Activated T-cell treated with anti-CD3 and anti-CD28 coated beads, Interleukin-2, amount 50 U/mL, for 1 hour (primary cell): ENCODE measurements around the gene KRT14.
"Not testable (repeated sequence)": the region's sequence is repeated elsewhere in the genome, so short reads cannot be mapped to it uniquely, and the experiment has no call there.

Source experiments
- DNase-seq: peaks from one replicate; pipeline ENCODE4 v3.0.0-alpha.2; 2020

Gene KRT14

DNA sequence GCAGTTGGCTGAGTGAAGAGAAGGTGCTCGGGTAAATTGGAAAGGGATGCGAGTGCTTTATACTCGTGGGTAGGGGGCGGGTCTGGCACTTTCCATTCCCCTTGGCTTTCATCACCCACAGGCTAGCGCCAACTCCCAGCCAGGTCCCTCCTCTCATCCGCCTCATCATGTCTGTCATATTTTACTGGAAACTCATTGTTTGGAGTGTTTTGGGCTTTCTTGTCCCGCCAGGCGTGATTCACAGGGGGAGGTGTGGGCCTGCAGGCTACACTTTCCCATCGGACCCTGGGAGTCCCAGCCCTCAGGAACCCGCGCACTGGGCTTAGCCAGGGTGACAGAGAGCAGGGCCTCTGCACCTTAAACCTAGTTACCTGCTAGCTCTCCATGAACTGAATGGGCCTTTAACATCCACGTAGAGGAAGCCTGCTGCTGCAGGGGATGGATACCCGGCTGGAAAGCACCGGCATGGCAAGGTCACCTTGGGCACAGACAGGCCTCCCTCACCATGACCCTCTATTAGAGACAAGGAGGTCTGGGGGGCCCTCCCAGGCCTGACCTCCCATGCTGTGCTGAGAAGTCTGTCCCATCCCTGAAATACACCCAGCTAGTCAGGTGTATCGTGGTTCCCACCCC, at the start of gene KRT14:
TSS of gene KRT14 (minus strand) at position 33 of the 633 bp plus-strand sequence. CDS start 61 bp downstream, outside the sequence.
- DNase-seq = no peak

DNA sequence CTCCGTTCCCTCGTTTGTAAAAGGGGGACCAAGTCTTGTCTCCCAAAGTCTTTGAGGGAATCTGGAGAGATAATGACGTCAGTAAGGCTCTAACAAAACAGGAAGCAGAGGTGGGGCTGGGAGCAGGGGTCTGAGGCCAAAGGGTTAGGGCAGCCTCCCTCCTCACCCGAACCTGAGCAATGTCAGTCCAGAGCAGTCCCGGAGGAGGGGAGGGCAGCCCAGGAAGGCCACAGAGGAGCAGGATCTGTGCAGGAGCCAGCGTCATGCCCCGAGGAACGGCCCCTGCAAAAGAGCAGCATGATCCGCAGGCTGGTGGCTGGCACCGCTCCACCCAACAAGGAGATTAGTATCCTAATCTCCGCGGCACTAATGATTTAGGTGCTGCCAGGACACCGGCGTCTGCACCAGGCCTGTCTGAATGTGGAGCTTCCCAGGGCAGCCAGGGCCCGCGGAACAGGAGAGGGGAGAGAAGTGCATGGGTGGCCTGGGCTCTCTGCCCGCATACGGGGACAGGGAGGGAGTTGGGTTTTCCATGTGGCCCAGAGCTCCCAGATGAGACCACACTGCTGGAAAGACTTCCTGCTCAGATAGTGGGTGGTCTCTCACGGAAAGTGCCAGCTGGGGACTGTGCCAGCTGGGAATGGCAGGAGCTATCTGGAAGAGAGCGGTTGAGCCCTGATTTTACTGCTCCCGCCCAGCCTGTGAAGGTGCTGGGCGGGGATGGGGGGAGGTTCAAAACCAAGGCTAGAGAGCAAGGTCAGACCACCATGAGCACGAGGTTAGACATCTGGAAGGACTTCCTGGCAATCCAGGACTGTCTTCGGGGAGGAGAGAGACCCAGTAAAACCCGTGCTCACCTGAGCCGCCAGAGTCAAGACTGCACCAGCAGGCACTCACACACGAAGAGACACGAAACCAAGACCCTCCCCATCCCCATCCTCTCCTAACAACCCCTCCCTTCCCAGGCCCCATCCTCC, 48.7 kb upstream of the KRT14 start:
- DNase-seq = no peak

DNA sequence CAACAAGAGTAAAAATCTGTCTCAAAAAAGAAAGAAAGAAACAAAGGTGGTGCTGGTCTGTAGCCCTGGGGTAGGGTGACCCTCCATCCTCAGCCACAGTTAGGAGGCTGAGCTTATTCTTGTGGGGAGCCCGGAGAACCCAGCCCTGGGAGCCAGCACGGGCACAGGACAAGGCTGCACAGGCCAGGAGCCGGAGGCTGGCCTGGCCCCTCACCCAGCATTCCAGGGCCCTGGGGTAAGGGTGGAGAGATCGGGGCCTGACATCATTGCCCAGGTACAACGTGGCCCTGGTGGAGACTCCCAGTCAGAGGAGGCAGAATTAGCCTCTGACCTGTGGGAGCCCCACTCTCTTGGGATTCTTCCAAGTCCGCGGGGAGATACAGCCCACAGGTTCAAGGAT, 47.9 kb upstream of the KRT14 start:
- no peak for DNase-seq

DNA sequence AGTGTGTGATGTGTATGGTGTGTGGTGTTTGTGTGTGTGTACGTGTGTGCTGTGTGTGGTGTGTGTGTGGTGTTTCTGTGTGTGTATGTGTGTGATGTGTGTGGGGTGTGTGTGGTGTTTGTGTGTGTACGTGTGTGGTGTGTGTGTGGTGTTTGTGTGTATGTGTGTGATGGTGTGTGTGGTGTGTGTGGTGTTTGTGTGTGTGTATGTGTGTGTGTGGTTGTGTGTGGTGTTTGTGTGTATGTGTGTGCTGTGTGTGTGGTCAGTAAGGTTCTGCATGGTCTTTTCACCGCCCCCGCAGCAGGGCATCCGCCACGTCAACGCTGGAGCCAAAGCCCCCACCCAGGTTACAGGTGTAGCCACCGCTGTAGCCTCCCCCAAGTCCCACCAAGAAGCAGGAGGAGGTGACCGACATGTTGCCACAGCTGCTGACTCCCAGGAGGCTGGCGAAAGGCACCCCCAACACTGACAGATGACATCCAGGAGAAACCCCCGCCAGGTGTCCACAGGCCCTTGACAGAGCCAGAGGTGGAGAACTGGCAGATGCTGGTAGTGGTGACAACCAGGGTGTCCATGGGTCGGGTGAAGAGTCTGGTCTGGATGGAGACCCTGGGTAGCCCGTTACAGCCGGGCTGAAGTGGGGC, 47.0 kb upstream of the KRT14 start:
- no peak for DNase-seq

DNA sequence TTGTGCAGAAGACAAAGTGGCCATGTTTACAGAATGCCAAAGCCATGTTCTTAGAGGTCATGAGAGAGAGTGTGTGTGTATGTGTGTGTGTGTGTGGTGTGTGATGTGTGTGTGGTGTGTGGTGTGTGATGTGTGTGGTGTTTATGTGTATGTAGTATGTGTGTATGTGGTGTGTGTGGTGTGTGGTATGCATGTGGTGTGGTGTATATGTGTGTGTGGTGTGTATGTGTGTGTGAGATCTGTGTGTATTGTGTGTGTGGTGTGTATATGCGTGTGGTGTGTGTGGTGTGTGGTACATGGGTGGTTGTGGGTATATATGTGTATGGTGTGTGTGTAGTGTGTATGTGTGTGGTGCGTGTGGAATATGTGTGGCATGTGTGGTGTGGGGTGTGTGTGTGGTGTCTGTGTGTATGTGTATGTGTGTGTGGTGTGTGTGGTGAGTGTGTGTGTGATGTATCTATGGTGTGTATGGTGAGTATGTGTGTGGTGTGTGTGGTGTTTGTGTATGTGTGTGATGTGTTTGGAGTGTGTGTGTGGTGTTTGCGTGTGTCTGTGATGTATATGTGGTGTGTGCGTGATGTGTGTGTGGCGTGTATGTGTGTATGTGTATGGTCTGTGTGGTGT, 45.9 kb upstream of the KRT14 start:
- DNase-seq = no peak

DNA sequence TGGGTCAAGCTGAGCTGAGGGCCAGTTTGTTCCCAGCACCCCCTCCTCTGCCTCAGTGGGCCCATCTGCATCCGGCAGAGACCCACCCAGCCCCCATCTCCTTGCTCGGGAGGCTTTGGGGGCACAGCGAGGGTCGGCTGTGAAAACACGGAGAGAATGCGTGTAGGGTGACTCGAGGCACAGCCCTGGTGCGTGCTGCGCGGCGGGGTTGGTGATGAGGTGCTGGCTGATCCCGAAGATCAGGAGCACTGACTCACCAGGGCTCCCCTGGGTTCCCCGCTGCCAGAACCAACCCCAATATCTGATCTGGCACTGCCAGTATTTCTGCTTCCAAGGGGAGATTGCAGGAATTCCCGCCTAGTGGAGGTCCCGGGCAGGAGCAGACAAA, 45.2 kb upstream of the KRT14 start:
- no peak for DNase-seq

DNA sequence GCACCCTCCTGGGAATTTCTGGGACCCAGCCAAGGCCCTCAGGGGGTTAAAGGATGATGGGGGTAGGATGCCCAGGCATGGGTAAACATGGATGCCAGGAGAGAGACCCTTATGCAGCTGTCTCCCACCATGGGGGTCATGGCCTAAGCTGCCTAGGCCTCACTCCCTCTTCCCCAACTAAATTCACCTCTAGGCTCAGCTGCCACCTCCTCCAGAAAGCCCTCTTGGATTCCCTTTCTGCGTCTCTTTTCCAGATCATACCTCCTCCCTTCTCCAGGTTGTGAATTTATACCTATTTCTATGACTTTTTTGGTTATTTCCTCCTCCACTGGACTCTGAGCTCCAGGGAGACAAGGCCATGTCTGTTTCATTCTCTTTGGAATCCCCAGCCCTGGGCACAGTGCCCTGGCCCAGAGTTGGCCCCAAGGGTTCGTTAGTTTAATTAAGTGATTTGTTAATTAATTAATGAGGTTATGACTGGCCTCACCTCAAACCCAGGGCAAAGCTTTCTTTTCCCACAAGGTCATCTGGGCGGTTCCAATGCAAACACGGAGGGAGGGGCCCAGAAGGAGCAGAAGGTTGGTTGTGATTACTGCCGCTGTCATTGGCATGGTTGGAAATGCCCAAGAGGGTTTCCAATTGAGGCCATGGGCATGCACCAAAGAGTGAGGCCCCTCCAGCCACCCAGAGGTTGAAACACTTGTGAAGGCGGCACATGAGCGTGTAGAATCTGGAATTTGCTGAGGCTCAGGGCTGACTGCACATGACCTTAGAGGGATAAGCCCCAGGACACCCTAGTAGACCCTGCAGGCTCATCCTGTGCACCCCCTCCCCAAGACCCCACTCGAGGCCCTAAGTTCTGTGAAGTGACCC, 44.6 kb upstream of the KRT14 start:
- DNase-seq = no peak

DNA sequence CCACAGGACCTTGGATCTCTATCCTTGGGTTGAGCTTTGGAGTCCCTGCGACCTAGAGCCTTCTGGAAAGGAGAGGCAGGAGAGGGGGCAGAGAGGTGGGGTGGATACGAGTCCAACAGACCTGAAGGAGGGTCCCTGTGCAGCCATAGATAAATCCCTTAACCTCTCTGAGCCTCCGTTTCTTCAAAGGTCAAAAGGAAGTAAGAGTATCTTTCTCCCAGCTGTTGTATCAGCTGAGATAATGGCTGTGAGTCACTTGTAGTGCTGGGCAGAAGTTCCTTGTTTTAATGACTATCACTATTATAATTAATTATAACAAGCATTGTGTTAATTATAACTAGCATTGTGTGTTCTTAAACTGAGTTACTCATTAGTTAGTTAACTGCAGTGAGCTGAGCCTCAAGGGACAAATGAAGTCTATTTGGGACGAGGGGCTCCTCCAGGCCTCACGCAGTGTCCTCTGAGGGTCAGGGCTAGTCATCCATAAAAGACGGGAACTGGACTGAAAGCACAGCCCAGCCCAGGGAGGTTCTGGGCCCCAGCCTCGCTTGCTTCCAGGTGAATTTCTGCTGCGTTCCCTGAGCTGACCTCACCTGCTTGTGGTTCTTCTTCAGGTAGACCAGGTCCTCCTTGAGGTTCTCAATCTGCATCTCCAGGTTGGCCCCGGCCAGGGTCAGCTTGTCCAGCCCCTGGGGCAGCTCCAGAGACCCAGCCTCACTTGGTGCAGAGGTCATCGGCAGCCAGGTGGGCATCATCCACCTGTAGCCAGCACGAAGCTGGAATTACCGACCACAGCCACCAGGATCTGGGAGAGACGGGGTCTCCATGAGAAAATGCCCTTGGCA, 43.4 kb upstream of the KRT14 start:
- no peak for DNase-seq

DNA sequence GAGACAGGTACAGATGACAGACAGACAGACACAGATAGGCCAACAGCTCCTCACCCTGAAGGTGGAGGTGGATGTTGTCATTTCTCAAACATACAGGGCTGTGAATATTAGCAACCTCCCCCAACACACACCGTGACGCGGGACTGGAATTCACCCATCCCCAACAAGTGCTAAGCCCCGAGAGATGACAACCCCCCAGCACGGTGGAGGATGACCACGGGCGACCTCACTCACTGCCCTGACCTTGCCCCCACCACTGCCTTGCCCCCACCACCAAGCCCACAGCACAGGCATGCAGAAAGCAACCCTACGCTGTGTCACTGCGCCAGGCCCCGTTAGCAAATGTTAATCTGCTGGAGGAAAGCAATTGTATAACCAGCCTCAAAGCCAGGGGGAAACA, 42.6 kb upstream of the KRT14 start:
- no peak for DNase-seq

DNA sequence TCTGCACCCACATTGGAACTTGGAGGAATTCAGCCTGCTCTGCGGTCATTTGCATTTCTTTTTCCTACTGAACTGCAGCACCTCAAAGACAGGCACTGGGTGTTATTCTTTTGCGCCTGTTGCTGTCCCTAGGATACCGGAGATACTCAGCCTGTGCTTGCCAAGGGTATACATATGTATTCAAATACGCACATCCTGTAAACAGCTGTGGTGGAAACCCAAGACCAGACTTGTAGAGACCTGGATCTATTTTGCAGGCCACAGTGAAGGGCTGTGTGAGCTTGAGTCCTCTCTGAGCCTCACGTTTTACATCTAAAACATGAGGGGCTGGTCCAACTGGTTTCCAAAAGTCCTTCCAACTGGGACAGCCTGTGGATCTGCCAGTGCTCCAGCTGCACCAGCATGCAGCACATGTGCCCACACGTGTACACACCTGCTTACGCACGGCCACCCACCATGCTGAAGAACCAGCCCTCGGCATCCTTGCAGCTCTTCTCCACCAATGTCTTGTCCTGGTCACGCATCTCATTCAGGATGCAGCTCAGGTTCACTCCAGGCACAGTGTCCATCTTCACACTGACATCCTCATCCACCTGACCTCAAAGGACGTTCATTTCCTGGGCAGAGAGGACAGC, 42.0 kb upstream of the KRT14 start:
- DNase-seq = not testable (repeated sequence)

DNA sequence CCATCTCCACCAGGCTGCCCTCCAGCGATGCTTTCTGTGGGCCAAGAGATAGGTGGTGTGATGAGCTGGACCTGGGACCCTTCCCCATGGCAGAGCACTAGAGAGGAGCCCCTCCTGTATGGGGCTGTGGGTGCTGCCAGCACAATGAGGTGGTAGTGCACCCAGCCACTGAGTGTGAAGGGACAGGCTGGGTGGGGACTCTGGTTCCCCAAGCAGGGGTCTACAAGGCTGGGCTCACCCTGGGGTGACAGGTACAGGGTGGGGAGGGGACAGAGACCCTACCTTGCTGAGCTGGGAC, 41.3 kb upstream of the KRT14 start:
- DNase-seq = not testable (repeated sequence)

DNA sequence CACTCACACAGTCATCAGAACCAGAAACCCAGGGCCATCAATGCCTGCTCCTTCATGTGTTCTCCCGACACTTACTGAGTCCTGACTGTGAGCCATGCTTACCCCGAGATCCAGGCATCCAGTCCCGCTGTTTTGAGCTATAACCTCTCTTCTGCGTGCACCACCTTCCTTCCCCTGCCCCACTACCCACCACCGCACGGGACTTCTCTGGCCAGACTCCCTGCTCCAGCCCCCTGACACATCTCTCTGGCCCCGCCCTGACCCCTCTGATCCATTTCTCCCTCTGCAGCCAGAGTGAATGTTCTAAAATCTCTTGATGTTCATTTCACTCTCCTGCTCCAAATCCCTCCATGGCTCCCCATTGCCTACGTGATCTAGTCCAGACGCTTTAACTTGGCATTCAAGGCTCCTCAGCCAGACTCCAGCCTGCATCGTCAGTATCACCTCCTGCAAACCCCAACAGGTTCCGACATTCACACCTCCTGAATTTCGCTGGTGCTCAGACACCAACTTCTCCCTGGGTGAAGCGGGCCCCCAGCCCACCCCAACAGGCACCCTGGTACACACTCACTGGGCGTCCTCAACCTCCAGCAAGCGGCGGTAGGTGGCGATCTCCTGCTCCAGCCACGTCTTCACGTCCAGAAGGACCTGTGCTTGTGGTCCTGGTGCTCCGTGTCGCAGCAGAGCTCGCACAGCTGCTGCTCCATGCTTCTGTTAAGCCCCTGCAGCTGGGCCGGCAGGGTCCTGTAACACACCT, 40.8 kb upstream of the KRT14 start:
- DNase-seq = no peak

DNA sequence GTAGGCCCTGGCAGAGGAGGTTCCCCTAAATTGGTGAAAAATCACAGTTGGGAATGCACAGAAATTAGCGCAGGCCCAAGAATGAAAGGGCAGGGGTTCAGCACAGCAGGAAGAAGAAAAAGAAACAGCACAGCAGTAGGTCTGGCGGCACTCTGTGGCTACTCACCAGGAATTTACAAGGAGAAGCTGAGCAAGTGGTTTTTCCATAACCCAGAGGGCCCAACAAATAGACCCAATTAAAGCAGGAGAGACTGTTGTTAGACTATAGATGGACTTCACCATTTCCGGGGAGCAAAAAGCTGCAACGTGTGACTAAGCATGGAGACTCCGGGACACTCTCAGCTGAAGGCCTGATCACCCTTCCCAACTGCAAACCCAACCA, 40.2 kb upstream of the KRT14 start:
- not testable (repeated sequence) for DNase-seq

DNA sequence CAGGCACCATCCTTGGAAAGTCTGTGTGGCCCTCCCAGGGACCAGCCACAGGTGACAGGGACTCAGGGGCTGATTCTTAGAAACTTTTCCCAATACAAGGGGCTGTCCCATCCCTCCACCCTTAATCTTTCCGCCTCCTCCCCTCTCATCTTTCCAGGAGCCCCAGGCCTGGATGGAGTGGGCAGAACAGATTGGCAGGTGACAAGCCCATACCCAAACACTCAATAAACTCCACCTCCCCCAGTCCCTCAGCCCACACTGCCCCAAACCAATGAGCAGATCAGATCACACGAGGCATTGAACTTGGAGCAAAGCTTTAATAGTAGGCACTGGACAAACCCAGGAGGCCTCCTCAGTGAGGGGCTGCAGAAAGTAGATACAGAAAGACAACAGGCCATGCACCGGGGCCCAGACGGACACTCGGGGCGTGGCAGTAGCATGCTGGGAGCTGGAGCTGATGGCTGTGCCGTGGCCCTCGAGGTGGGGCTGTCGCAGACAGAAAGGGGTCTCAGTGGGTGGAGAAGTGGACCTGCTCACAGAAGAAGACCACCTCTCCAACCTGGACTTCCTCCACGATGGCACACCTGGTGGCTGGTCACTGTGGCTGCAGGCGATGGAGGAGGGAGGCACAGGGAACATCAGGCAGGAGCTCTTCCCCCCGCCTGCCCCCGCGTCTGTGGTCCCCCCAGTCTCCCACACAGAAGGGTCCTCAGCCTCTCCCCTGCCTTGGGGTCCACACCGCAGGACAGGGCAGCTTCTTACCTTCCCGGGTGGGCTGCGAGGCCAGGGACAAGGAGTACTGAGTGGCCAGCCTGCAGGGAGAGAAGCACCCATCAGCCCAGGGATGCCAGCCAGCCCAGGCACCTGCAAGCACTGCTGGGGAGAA, 39.6 kb upstream of the KRT14 start:
- DNase-seq = not testable (repeated sequence)

DNA sequence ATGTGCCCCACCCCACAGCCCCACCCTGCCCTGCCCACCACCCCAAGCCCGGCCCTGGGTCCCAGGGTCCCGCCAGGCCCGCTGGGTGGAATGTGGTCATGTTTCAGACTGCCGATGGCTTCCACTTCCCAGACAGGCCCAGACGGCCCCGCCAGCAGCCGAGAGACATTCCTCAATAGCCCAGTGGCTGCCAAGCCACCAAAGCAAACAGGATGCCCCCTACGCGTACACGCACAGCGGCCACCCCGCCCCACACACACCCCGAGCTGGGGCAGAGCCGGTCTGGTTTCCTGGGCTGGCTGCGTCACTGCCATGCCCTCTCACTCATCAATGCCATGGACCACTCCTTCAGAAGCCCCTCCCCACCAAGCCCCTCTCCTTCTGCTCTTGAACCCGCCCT, 38.9 kb upstream of the KRT14 start:
- no peak for DNase-seq

DNA sequence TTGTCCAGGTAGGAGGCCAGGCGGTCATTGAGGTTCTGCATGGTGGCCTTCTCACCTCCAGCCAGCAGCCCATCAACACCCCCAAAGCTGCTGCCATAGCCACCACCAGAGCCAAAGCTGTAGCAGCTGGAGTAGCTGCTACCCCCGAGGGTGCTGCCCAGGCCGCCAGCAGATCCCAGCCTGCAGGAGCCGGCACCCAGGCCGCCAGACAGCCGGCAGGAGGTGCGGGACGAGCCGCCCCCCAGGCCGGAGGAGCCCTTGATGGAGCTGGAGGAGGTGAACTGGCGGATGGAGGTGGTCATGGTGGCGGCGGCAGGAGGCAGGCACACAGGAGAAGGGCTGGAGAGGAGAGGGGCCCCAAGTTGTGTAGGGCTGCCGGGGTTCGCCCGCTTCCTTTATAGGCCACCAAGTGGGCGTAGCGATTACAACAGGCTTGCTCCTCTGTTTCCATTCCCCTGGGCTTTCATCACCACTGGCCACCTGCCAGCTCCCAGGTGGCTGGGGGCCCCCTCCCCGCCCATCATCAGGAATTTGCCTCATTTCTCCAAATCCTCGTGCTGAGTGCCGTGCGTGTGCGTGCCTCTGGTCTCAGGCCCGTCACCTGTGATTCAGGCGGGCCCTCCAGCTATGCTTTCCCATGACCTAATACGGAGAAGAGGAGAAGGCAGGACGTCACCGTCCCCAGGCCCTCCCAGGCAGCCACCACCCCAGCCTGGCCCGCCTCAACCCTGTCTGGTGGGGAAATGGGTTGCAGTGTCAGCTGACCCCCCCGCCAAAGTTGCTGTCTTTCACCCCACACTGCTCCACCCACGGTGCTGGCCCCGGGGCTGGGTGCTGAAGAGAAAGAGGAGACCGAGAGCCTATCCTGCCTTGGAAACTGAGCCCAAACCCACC, 37.8 kb upstream of the KRT14 start, which contains the start of gene KRT17:
TSS of gene KRT17 (minus strand) at position 368 of the 894 bp plus-strand sequence. CDS start at position 302, 66 bp downstream.
- DNase-seq = no peak

DNA sequence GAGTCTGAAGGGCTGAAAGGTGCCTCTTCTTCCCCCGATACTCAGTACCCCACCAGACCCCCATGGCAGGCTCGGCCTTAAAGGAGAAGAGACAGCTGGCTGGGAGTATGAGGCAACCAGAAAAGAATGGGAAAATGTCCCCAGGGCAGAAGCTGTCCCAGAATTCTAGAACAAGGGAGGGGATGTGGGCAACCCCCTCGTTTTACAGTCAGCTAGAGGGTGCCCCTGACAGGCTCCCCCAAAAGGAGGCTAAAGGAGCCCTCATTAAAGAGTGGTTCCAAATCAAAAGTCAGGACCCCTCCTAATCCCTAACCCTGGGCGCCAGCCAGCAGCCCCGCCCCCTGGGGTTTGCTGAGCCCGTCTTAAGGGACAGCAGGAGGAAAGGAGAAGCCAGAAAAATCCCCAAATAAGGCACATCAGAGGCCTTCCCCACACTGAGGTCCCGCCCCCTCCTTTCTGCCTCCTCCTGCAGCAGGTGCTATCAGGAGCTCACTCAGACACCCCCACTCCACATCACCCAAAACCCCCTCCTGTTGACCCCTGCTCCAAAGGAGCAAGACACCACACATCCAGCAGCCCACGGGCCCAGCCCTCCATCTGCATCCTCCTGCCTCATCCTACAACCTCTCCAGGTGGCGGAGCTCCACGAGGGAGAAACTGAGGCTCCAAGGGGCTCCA, 36.6 kb upstream of the KRT14 start:
- DNase-seq = not testable (repeated sequence)
